HepG2 (cell line): ENCODE data around the gene RASGRP4. TPM values are rescaled to one million over a fixed set of nuclear protein-coding genes. Genes with fewer than 3 reads are reported as not detected.

Source experiments
- CREB1 ChIP-seq, 2 experiments: fragments of 450-650 bp in 1 of 2; IDR thresholded peaks; 2 replicates each; pipeline ENCODE4 v1.6.1; 2016 to 2017; ENCODE audit warnings: control low read depth in 1 of 2, mild to moderate bottlenecking in 1 of 2, missing compliant biosample characterization in 1 of 2, missing genetic modification characterization in 1 of 2
- EEA1 ChIP-seq: sonication (generic); formaldehyde crosslinking; IDR thresholded peaks from 2 replicates; pipeline ENCODE4 v1.5.1; 2020; ENCODE audit warnings: mild to moderate bottlenecking, missing genetic modification reagents, borderline replicate concordance
- FOXK1 ChIP-seq: sonication (generic); formaldehyde crosslinking; IDR thresholded peaks from 2 replicates; pipeline ENCODE4 v1.4.0; 2020; ENCODE audit warnings: low read depth, missing genetic modification reagents, borderline replicate concordance
- HNRNPH1 ChIP-seq: fragments of 200-400 bp; formaldehyde crosslinking; optimal IDR thresholded peaks from 2 replicates; pipeline ENCODE3; 2017; ENCODE audit warnings: mild to moderate bottlenecking, low read depth, low read length
- KLF11 ChIP-seq: IDR thresholded peaks from 2 replicates; pipeline ENCODE4 v1.6.1; 2016; ENCODE audit warnings: missing compliant biosample characterization
- MTF2 ChIP-seq: sonication (generic); formaldehyde crosslinking; IDR thresholded peaks from 2 replicates; pipeline ENCODE4 v1.5.0; 2020; ENCODE audit warnings: missing genetic modification reagents, borderline replicate concordance
- MYNN ChIP-seq: sonication (generic); formaldehyde crosslinking; IDR thresholded peaks from 2 replicates; pipeline ENCODE4 v1.4.0; 2020; ENCODE audit warnings: mild to moderate bottlenecking, low read depth, missing genetic modification reagents
- NAIF1 ChIP-seq: sonication (generic); formaldehyde crosslinking; IDR thresholded peaks from 2 replicates; pipeline ENCODE4 v1.5.0; 2020; ENCODE audit warnings: mild to moderate bottlenecking, missing genetic modification reagents, borderline replicate concordance
- REXO4 ChIP-seq: sonication (generic); formaldehyde crosslinking; IDR thresholded peaks from 2 replicates; pipeline ENCODE4 v1.8.0; 2022; ENCODE audit warnings: missing genetic modification reagents, mild to moderate bottlenecking, borderline replicate concordance
- SCMH1 ChIP-seq: sonication (generic); formaldehyde crosslinking; IDR thresholded peaks from 2 replicates; pipeline ENCODE4 v1.9.0; 2021; ENCODE audit warnings: missing genetic modification reagents, mild to moderate bottlenecking, borderline replicate concordance
- SMAD9 ChIP-seq: sonication (generic); formaldehyde crosslinking; IDR thresholded peaks from 2 replicates; pipeline ENCODE4 v1.5.1; 2020; ENCODE audit warnings: mild to moderate bottlenecking, missing genetic modification reagents
- TGIF2 ChIP-seq: IDR thresholded peaks from 2 replicates; pipeline ENCODE4 v1.6.1; 2016; ENCODE audit warnings: control low read depth, missing compliant biosample characterization
- ZFP41 ChIP-seq: sonication (generic); formaldehyde crosslinking; IDR thresholded peaks from 2 replicates; pipeline ENCODE4 v1.4.0; 2020; ENCODE audit warnings: mild to moderate bottlenecking, missing genetic modification reagents, borderline replicate concordance
- ZFY ChIP-seq: sonication (generic); formaldehyde crosslinking; IDR thresholded peaks from 2 replicates; pipeline ENCODE4 v1.4.0; 2020; ENCODE audit warnings: missing genetic modification reagents
- ZNF253 ChIP-seq: sonication (generic); formaldehyde crosslinking; IDR thresholded peaks from 2 replicates; pipeline ENCODE4 v1.8.0; 2022; ENCODE audit warnings: mild to moderate bottlenecking, missing genetic modification reagents, borderline replicate concordance
- ZNF547 ChIP-seq: sonication (generic); formaldehyde crosslinking; IDR thresholded peaks from 2 replicates; pipeline ENCODE4 v1.5.1; 2020; ENCODE audit warnings: mild to moderate bottlenecking, missing genetic modification reagents
- ZNF616 ChIP-seq: sonication (generic); formaldehyde crosslinking; IDR thresholded peaks from 2 replicates; pipeline ENCODE4 v1.5.0; 2020; ENCODE audit warnings: low read depth, mild to moderate bottlenecking, missing genetic modification reagents
- ZNF674 ChIP-seq: sonication (generic); formaldehyde crosslinking; IDR thresholded peaks from 2 replicates; pipeline ENCODE4 v1.5.0; 2020; ENCODE audit warnings: low read depth, mild to moderate bottlenecking, missing genetic modification reagents
- ZNF724P ChIP-seq: sonication (generic); formaldehyde crosslinking; IDR thresholded peaks from 2 replicates; pipeline ENCODE4 v1.8.0; 2022; ENCODE audit warnings: missing genetic modification reagents, borderline replicate concordance
- ZNF768 ChIP-seq: sonication (generic); formaldehyde crosslinking; IDR thresholded peaks from 2 replicates; pipeline ENCODE4 v1.4.0; 2020; ENCODE audit warnings: missing genetic modification reagents
- ZSCAN9 ChIP-seq: IDR thresholded peaks from 2 replicates; pipeline ENCODE4 v1.6.1; 2016; ENCODE audit warnings: borderline replicate concordance
- polyA plus RNA-seq, 8 experiments: library from polyadenylated mRNA; depleted of rRNA in 3 of 8; stranded (reverse) in 7 of 8; unstranded in 1 of 8; fragments of >200 nt; fragmentation: Illumina TruSeq in 4 of 8; extraction: Trizol in 4 of 8; gene quantifications; 2 replicates each; pipeline versions ENCODE4 v1.2.1 to v1.2.3, GENCODE V29; 2011 to 2016; ENCODE audit warnings: low read depth in 4 of 8, missing spikeins in 1 of 8, mixed read lengths in 1 of 8; ENCODE audit not compliant: insufficient read depth in 1 of 8
- total RNA-seq, 5 experiments: library from RNA; depleted of rRNA; stranded (reverse); fragments of >200 nt; fragmentation: Illumina TruSeq; extraction: Trizol; gene quantifications; 2 replicates each; pipeline ENCODE4 v1.2.3, GENCODE V29; 2016; ENCODE audit warnings: low read depth in 1 of 5
- TF ChIP-seq, protein P1 (sequence below): sonication (generic); formaldehyde crosslinking; IDR thresholded peaks from 2 replicates; pipeline ENCODE4 v1.8.1; 2023; ENCODE audit warnings: mild to moderate bottlenecking, missing genetic modification reagents, borderline replicate concordance
- TF ChIP-seq, protein P2 (sequence below), 2 experiments: IDR thresholded peaks; 2 replicates each; pipeline ENCODE4 v1.6.1; 2011 to 2012; ENCODE audit warnings: low read length in 2 of 2, borderline replicate concordance in 1 of 2, low read depth in 1 of 2, mild to moderate bottlenecking in 1 of 2, moderate library complexity in 1 of 2
- TF ChIP-seq, protein P3 (sequence below): sonication (generic); formaldehyde crosslinking; IDR thresholded peaks from 2 replicates; pipeline ENCODE4 v1.4.0; 2020; ENCODE audit warnings: mild to moderate bottlenecking, missing genetic modification reagents, borderline replicate concordance

The RASGRP4 gene
- total and polyA plus RNA-seq, 2 of the 13 experiments (the other 11 are each of a cell fraction or from before 2014, with no cell fraction given), result not detected

DNA sequence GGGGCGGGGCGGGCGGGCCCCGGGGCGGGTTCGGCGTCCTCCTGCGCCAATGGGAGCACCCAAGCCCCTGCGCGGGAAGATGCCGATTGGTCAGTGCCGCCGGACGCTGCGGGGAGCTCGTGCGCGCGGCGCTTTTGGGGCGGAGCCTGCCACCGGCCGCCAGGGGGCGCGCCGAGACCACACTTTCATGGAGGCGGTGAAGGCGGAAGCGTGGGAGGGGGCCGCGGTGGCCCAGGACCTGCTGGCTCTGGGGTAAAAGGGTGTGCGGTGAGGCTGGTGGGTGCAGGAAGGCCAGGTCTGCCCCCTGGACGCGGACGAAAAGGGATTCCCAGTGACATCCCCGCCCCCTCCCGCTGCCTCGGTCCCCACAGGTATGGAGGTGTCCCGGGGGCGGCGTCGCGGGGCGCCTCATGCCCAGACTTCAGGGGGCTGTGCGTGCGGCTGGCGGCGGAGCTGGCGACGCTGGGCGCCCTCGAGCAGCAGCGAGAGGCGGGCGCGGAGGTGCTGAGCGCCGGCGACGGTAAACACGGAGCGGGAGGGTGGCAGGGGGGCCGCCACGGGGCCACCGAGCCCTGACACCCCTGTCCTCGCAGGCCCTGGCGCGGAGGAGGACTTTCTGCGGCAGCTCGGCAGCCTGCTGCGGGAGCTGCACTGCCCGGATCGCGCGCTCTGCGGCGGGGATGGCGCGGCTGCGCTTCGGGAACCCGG, 22.9 kb downstream of the RASGRP4 start, which contains the start of gene FAM98C (continued):
- TF ChIP-seq EEA1 (0 out of 2 replicates have a peak, but pooled peaks have one; percentile 47), FOXK1 (CRISPR knock-in tag) (peak; percentile 53; the same call in 1 of the 2 replicates), TGIF2 (0 out of 2 replicates have a peak, but pooled peaks have one; percentile 35), SCMH1 (no peak), CREB1 (IDR thresholded peaks at IDR 0.05) (peak; percentile 61; the same call in 1 of the 2 replicates), CREB1 (CRISPR knock-in tag; IDR thresholded peaks at IDR 0.05) (0 out of 2 replicates have a peak, but pooled peaks have one; percentile 9), ZNF253 (CRISPR knock-in tag) (no peak), ZNF547 (CRISPR knock-in tag) (peak; percentile 92), ZNF616 (CRISPR knock-in tag) (peak; percentile 80), HNRNPH1 (no peak), ZSCAN9 (CRISPR knock-in tag) (peak; percentile 32; the same call in 1 of the 2 replicates), REXO4 (CRISPR knock-in tag) (no peak), KLF11 (CRISPR knock-in tag) (peak; percentile 8; the same call in 1 of the 2 replicates), NAIF1 (peak; percentile 62; the same call in 1 of the 2 replicates), MYNN (CRISPR knock-in tag) (peak; percentile 20; the same call in 1 of the 2 replicates), ZNF674 (CRISPR knock-in tag) (no peak), ZFY (CRISPR knock-in tag) (peak; percentile 74), ZNF768 (peak; percentile 47; the same call in 1 of the 2 replicates), ZNF724P (peak; percentile 85), SMAD9 (CRISPR knock-in tag) (0 out of 2 replicates have a peak, but pooled peaks have one; percentile 51), MTF2 (peak; percentile 98; the same call in 1 of the 2 replicates), ZFP41 (CRISPR knock-in tag) (peak; percentile 64; the same call in 1 of the 2 replicates)
- TF ChIP-seq, protein P1, sequence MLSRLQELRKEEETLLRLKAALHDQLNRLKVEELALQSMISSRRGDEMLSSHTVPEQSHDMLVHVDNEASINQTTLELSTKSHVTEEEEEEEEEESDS (CRISPR knock-in tag), result no peak
- TF ChIP-seq, protein P2, sequence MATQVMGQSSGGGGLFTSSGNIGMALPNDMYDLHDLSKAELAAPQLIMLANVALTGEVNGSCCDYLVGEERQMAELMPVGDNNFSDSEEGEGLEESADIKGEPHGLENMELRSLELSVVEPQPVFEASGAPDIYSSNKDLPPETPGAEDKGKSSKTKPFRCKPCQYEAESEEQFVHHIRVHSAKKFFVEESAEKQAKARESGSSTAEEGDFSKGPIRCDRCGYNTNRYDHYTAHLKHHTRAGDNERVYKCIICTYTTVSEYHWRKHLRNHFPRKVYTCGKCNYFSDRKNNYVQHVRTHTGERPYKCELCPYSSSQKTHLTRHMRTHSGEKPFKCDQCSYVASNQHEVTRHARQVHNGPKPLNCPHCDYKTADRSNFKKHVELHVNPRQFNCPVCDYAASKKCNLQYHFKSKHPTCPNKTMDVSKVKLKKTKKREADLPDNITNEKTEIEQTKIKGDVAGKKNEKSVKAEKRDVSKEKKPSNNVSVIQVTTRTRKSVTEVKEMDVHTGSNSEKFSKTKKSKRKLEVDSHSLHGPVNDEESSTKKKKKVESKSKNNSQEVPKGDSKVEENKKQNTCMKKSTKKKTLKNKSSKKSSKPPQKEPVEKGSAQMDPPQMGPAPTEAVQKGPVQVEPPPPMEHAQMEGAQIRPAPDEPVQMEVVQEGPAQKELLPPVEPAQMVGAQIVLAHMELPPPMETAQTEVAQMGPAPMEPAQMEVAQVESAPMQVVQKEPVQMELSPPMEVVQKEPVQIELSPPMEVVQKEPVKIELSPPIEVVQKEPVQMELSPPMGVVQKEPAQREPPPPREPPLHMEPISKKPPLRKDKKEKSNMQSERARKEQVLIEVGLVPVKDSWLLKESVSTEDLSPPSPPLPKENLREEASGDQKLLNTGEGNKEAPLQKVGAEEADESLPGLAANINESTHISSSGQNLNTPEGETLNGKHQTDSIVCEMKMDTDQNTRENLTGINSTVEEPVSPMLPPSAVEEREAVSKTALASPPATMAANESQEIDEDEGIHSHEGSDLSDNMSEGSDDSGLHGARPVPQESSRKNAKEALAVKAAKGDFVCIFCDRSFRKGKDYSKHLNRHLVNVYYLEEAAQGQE (IDR thresholded peaks at IDR 0.05; ENCODE audit: borderline replicate concordance in 1 of 2, low read depth in 1 of 2, low read length in 2 of 2), result no peak
- TF ChIP-seq, protein P3, sequence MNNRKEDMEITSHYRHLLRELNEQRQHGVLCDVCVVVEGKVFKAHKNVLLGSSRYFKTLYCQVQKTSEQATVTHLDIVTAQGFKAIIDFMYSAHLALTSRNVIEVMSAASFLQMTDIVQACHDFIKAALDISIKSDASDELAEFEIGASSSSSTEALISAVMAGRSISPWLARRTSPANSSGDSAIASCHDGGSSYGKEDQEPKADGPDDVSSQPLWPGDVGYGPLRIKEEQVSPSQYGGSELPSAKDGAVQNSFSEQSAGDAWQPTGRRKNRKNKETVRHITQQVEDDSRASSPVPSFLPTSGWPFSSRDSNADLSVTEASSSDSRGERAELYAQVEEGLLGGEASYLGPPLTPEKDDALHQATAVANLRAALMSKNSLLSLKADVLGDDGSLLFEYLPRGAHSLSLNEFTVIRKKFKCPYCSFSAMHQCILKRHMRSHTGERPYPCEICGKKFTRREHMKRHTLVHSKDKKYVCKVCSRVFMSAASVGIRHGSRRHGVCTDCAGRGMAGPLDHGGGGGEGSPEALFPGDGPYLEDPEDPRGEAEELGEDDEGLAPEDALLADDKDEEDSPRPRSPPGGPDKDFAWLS (CRISPR knock-in tag), result no peak
